Vagina (tissue), 2 donors: ENCODE results near the gene BLOC1S5. TPM values are rescaled to one million over a fixed set of nuclear protein-coding genes. Genes with fewer than 3 reads are reported as not detected.
"Not testable (repeated sequence)": the region's sequence is repeated elsewhere in the genome, so short reads cannot be mapped to it uniquely, and the experiment has no call there.

ENCODE experiments used
- DNase-seq, 2 donors: peaks; one replicate each; pipeline ENCODE4 v3.0.0-alpha.2; 2017; ENCODE audit errors: extremely low spot score in 2 of 2
- H3K27ac ChIP-seq: fragments of 200-600 bp; sonication (generic); one replicate; pipeline ENCODE4 v1.5.1; 2019
- H3K27me3 ChIP-seq: fragments of 200-600 bp; sonication (generic); one replicate; pipeline ENCODE4 v1.5.1; 2019
- H3K36me3 ChIP-seq, 2 donors: fragments of 200-600 bp; sonication (generic); one replicate each; pipeline ENCODE4 v1.5.1; 2017 to 2019
- H3K4me1 ChIP-seq: fragments of 200-600 bp; sonication (generic); one replicate; pipeline ENCODE4 v1.5.1; 2019
- H3K4me3 ChIP-seq, 2 donors: fragments of 200-600 bp; sonication (generic); 1 replicate in 1 of 2; 2 replicates in 1 of 2; pipeline ENCODE4 v1.5.1; 2016 to 2019
- H3K9me3 ChIP-seq: fragments of 200-600 bp; sonication (generic); one replicate; pipeline ENCODE4 v1.5.1; 2019
- CTCF ChIP-seq, 3 experiments: fragments of 450-650 bp in 2 of 3; fragments of 200-600 bp in 1 of 3; sonication (generic) in 1 of 3; IDR thresholded peaks; one replicate each; pipeline ENCODE4 v1.5.1; 2017 to 2019; ENCODE audit warnings: antibody characterized with exemption in 3 of 3, mild to moderate bottlenecking in 2 of 3, moderate library complexity in 2 of 3
- POLR2A ChIP-seq, 2 donors: fragments of 450-650 bp; IDR thresholded peaks; one replicate each; pipeline ENCODE4 v1.6.1; 2017; ENCODE audit warnings: antibody characterized with exemption in 2 of 2, mild to moderate bottlenecking in 2 of 2, moderate library complexity in 2 of 2
- POLR2AphosphoS5 ChIP-seq, 2 donors: sonication (generic); formaldehyde crosslinking; IDR thresholded peaks; one replicate each; pipeline ENCODE4 v1.9.0; 2017; ENCODE audit warnings: antibody characterized with exemption in 2 of 2, mild to moderate bottlenecking in 2 of 2, low read depth in 1 of 2; ENCODE audit not compliant: insufficient read depth in 1 of 2
- intact Hi-C: fragments of 100-400 bp; cut with DNase I; formaldehyde crosslinking; loops from one replicate; pipeline ENCODE4 v1.15.1; 2023
- total RNA-seq: library from RNA; depleted of rRNA; stranded (reverse); fragments of >200 nt; gene quantifications from one replicate; pipeline ENCODE4 v1.2.3, GENCODE V29; 2016

Gene BLOC1S5
- total RNA-seq, 1 donor from 2014 or later, result 9.6 TPM

GRCh38 chr6:7992002-7992815, 72.0 kb downstream of the BLOC1S5 start:
- peak overlapping the region; percentile 34 for H3K27ac ChIP-seq
- no peaks in the 10 kb centered on the region for H3K9me3 ChIP-seq
- peaks cover 16% of the 10 kb centered on the region for H3K4me1 ChIP-seq
- intact Hi-C loops, result no loop called here
- H3K27me3 ChIP-seq, result no peaks in the 10 kb centered on the region
- no peak overlapping the region for H3K4me3 ChIP-seq
- TF ChIP-seq POLR2AphosphoS5 (IDR thresholded peaks at IDR 0.05; ENCODE audit: insufficient read depth in 1 of 2, low read depth in 1 of 2), result peak; percentile 16 to 38
- peak in 1 of 3 experiments; percentile 39 for TF ChIP-seq CTCF (IDR thresholded peaks at IDR 0.05)
- TF ChIP-seq POLR2A (IDR thresholded peaks at IDR 0.05), result no peak
- H3K36me3 ChIP-seq, result no peaks in the 10 kb centered on the region
- no peak for DNase-seq

- no peak for DNase-seq
- no peaks in the 10 kb centered on the region for H3K27me3 ChIP-seq
- H3K36me3 ChIP-seq, result no peaks in the 10 kb centered on the region
- TF ChIP-seq CTCF (IDR thresholded peaks at IDR 0.05) (no peak), POLR2A (IDR thresholded peaks at IDR 0.05) (no peak), POLR2AphosphoS5 (IDR thresholded peaks at IDR 0.05; ENCODE audit: insufficient read depth in 1 of 2, low read depth in 1 of 2) (no peak)
- H3K4me1 ChIP-seq, result peaks cover 16% of the 10 kb centered on the region
- no peak overlapping the region for H3K4me3 ChIP-seq
- intact Hi-C loops, result no loop called here
- no peak overlapping the region for H3K27ac ChIP-seq
- no peaks in the 10 kb centered on the region for H3K9me3 ChIP-seq
These were observed 72.7 kb downstream of the BLOC1S5 start for GRCh38 chr6:7991536-7991935.

- no peaks in the 10 kb centered on the region for H3K4me1 ChIP-seq
- H3K27ac ChIP-seq, result no peak overlapping the region
- no peaks in the 10 kb centered on the region for H3K27me3 ChIP-seq
- H3K4me3 ChIP-seq, result no peak overlapping the region
- TF ChIP-seq POLR2A (IDR thresholded peaks at IDR 0.05) (no peak), CTCF (IDR thresholded peaks at IDR 0.05) (no peak), POLR2AphosphoS5 (IDR thresholded peaks at IDR 0.05; ENCODE audit: insufficient read depth in 1 of 2, low read depth in 1 of 2) (no peak)
- DNase-seq, result no peak
- H3K9me3 ChIP-seq, result no peaks in the 10 kb centered on the region
- H3K36me3 ChIP-seq, result no peaks in the 10 kb centered on the region
- intact Hi-C loops, result no loop called here
These were observed 78.0 kb downstream of the BLOC1S5 start for GRCh38 chr6:7986219-7986618.

GRCh38 chr6:7983967-7984366, 80.2 kb downstream of the BLOC1S5 start:
- intact Hi-C loops, result loop anchor here (5.0 kb wide), 1 partner anchor 1848 kb away; no protein-coding TSS in a partner anchor
- not testable (repeated sequence) for H3K4me1 ChIP-seq, H3K9me3 ChIP-seq

GRCh38 chr6:7979831-7980230, 84.4 kb downstream of the BLOC1S5 start:
- Histone ChIP-seq H3K4me3 (no peak overlapping the region), H3K9me3 (no peaks in the 10 kb centered on the region), H3K27me3 (no peaks in the 10 kb centered on the region), H3K27ac (no peak overlapping the region), H3K36me3 (no peaks in the 10 kb centered on the region), H3K4me1 (peaks cover 14% of the 10 kb centered on the region)
- DNase-seq, result no peak
- no peak for TF ChIP-seq POLR2AphosphoS5 (IDR thresholded peaks at IDR 0.05; ENCODE audit: insufficient read depth in 1 of 2, low read depth in 1 of 2)
- TF ChIP-seq POLR2A (IDR thresholded peaks at IDR 0.05), result no peak
- no peak for TF ChIP-seq CTCF (IDR thresholded peaks at IDR 0.05)
- intact Hi-C loops, result loop anchor here (5.0 kb wide), 1 partner anchor 1852 kb away; no protein-coding TSS in a partner anchor

More at GRCh38 chr6:7983967-7984366, 80.2 kb downstream of the BLOC1S5 start:
- H3K36me3 ChIP-seq, H3K4me3 ChIP-seq, H3K27me3 ChIP-seq, H3K27ac ChIP-seq, DNase-seq: not testable (repeated sequence)
